CD1c-positive myeloid dendritic cell (primary cell): Measurements from ENCODE around the gene FOXA3.
"Not testable (repeated sequence)": the region's sequence is repeated elsewhere in the genome, so short reads cannot be mapped to it uniquely, and the experiment has no call there.

Experiments
- DNase-seq: peaks from one replicate; pipeline ENCODE4 v3.0.0-alpha.2; 2016; ENCODE audit errors: extremely low spot score

The FOXA3 gene

GRCh38 chr19:45889210-45889885, 25.2 kb downstream of the FOXA3 start:
- DNase-seq = no peak

- DNase-seq = no peak
Measured at GRCh38 chr19:45890877-45891276, 26.8 kb downstream of the FOXA3 start.

DNA sequence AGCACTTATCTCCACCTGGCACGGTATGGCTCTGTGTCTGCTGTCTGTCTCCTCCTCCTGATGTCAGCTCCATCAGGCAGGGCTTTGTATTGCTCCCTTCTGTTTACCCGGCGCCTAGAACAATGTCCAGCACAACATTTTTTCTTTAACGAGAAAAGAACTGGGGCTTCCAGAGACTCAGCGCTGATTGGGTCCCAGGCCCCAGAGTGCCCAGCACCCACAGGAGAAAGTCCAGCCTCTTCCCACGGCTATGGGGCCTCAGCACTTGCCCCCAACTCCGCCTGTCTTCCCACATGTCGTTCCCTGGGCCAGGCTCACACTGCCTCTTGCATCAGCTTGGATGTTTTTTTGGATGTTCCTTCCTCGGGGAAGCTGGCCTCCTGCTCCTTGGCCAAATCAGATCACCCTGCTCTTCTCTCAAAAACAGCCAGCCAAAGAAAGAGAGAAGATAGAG, 31.4 kb downstream of the FOXA3 start:
- no peak for DNase-seq

GRCh38 chr19:45895983-45896599, 32.0 kb downstream of the FOXA3 start:
- DNase-seq = not testable (repeated sequence)

DNA sequence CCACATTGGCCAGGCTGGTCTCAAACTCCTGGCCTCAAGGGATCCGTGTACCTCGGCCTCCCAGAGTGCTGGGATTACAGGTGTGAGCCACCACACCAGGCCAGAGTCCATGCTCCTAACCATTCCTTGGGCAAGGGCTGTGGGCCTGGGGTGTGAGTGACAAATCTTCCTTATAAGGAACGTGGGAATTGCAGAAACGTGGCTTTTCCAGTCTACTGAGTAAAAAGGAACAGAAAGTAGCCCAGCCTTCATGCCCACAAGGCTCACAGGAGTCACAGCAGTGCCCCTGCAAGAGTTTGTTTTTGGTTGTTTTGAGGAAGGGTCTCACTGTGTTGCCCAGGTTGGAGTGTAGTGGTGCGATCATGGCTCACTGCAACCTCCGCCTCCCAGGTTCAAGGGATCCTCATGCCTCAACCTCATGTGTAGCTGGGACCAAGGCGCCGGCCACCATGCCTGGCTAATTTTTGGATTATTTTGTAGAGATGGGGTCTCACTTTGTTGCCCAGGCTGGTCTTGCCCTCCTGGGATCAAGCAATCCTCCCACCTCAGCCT, 33.2 kb downstream of the FOXA3 start:
- DNase-seq = peak; percentile 41

DNA sequence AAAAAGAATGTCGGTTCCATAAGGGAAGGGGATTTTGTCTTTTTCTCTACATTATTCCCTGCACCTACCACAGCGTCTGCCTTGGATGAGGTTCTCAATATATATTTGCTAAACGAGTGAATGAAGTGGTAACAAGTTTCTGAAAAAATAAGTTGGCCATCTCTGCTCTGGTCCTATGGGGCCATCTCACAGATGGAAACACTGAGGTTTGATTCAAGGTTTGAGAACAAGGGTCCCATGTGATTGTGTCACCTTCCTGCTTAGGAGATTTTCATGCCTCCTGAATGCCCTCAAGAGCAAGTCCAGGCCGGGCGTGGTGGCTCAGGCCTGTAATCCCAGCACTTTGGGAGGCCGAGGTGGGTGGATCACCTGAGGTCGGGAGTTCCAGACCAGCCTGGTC, 35.1 kb downstream of the FOXA3 start:
- DNase-seq = no peak

- no peak for DNase-seq
Measured at GRCh38 chr19:45899919-45900589, 35.9 kb downstream of the FOXA3 start.

DNA sequence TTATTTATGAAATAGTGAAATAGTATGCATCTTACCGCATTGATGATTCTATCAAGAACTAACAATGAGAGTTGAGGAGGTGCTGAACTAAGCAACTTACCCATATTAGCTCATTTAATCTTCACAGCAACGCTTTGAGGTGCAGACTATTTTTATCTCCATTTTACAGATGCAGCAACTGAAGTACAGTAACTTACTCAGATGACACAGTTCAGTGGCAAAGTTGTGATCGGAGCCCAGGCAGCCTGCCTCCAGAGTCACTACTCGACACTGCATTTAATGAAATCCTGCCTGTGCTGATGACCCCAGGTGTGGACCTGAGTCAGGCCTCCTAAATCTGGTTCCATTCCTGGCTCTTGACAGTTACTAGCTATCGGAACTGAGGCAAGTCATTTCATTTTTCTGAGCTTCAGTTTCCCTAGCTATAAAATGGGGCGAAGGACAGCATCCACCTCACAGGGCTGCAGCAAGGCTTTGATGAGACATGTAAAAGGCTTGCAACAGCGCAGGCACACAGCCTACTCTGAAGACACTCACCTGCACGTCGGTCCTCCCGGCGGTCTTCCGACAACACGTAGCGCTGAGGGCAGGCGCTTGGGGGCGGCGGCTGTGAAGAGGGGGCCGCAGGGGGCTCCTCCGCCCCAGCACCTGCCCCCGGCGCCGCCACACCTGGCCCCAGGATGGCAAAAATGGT, 36.8 kb downstream of the FOXA3 start:
- DNase-seq = no peak

DNA sequence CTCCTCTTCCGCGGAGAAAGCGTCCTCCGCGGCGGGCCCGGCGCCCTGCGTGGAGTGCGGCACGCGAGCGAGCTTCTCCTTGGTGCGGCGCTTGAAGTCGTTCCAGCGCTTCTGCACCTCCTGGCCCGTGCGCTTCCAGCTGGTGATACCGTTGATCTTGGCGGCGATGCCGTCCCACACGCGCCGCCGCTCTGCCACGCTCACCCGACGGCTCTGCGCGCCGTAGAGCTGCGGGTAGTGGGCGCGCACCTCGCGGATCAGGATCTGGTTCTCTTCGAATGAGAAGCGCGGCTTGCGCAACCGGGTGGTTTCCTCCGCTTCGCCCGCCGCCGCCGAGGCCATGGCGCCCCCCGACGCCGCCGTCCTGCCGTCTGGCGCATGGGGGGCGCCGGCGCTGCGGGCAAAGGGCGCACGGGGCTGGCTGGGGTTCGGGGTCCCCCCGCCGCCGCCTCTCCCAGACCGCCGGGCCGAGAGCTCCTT, 37.3 kb downstream of the FOXA3 start:
- DNase-seq = peak; percentile 75

GRCh38 chr19:45901912-45902650, 38.0 kb downstream of the FOXA3 start, which contains the start of gene MYPOP:
TSS of gene MYPOP (minus strand) at chr19:45902613. CDS start at chr19:45901773, 840 bp downstream.
- DNase-seq = no peak

- DNase-seq = peak; percentile 100
Measured at GRCh38 chr19:45902651-45903625, 38.8 kb downstream of the FOXA3 start.

DNA sequence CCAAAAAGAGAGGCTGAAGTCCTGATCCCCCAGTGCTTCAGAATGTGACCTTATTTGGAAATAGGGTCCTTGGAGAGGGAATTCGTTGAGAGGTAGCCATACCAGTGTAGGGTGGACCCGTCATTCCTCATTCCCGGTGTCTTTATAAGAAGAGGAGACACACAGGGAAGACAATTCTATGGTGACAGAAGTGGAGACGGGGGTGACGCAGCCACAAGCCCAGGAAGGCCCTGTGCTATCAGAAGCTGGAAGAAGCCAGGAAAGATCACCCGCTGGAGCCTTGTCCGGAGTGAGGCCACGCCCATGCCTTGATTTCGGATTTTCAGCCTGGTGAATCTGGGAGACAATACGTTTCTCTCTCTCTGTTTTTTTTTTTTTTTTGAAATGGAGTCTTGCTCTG, 40.9 kb downstream of the FOXA3 start:
- no peak for DNase-seq

GRCh38 chr19:45906221-45906620, 42.1 kb downstream of the FOXA3 start:
- no peak for DNase-seq

- no peak for DNase-seq
Measured at GRCh38 chr19:45908956-45909355, 44.8 kb downstream of the FOXA3 start.

GRCh38 chr19:45911291-45911690, 47.2 kb downstream of the FOXA3 start:
- no peak for DNase-seq

GRCh38 chr19:45913874-45914830, 50.0 kb downstream of the FOXA3 start, which contains the start of gene NANOS2:
TSS of gene NANOS2 (minus strand) at chr19:45914778. CDS start at chr19:45914693, 85 bp downstream.
- DNase-seq = no peak

GRCh38 chr19:45917421-45918091, 53.4 kb downstream of the FOXA3 start:
- no peak for DNase-seq

- no peak for DNase-seq
Measured at GRCh38 chr19:45918721-45919120, 54.6 kb downstream of the FOXA3 start.
